Measurements from ENCODE around the gene RC3H2. TPM values are rescaled to one million over a fixed set of nuclear protein-coding genes. Genes with fewer than 3 reads are reported as not detected.

The RC3H2 gene
- total and polyA plus RNA-seq, 2 donors (not counting 1 experiment from before 2014, with no cell fraction given): 35.7 to 43.1 TPM

GRCh38 chr9:122808141-122808540 lies 97.0 kb downstream of the RC3H2 start:
- Histone ChIP-seq H3K36me3 (ENCODE audit: control insufficient read depth, insufficient read depth, low read length) (no peaks in the 10 kb centered on the region), H3K9ac (ENCODE audit: insufficient read depth, low read length) (no peak overlapping the region), H3K4me2 (ENCODE audit: extremely low read depth, insufficient read depth, low read length) (no peak overlapping the region), H3K27me3 (ENCODE audit: control insufficient read depth, insufficient read depth, low read length) (no peaks in the 10 kb centered on the region), H3K4me1 (ENCODE audit: control insufficient read depth, extremely low read depth, insufficient read depth, low read length) (no peaks in the 10 kb centered on the region), H3K27ac (ENCODE audit: insufficient read depth, low read length) (no peak overlapping the region), H3K79me2 (ENCODE audit: control insufficient read depth, insufficient read depth, low read length) (no peaks in the 10 kb centered on the region), H3K9me3 (ENCODE audit: control insufficient read depth, insufficient read depth, low read depth, low read length) (no peaks in the 10 kb centered on the region), H4K20me1 (ENCODE audit: control insufficient read depth, extremely low read depth, insufficient read depth, low read length) (no peaks in the 10 kb centered on the region), H2AFZ (ENCODE audit: low read length) (no peak overlapping the region), H3K4me3 (replicated peaks in 1 of 4; ENCODE audit: control extremely low read depth in 1 of 4, insufficient read depth in 1 of 4, low read depth in 3 of 4, low read length in 4 of 4) (no peak overlapping the region)
- no peak for TF ChIP-seq CTCF (conservative IDR thresholded peaks at IDR 0.05 in 1 of 2, IDR thresholded peaks at IDR 0.05 in 1 of 2; ENCODE audit: low read depth in 1 of 2, low read length in 2 of 2)
- DNase-seq (ENCODE audit: low read depth in 2 of 2): no peak

GRCh38 chr9:122807271-122807900 lies 97.8 kb downstream of the RC3H2 start:
- Histone ChIP-seq H3K4me1 (ENCODE audit: control insufficient read depth, extremely low read depth, insufficient read depth, low read length) (no peaks in the 10 kb centered on the region), H3K27ac (ENCODE audit: insufficient read depth, low read length) (no peak overlapping the region), H3K4me3 (replicated peaks in 1 of 4; ENCODE audit: control extremely low read depth in 1 of 4, insufficient read depth in 1 of 4, low read depth in 3 of 4, low read length in 4 of 4) (no peak overlapping the region), H4K20me1 (ENCODE audit: control insufficient read depth, extremely low read depth, insufficient read depth, low read length) (no peaks in the 10 kb centered on the region), H3K36me3 (ENCODE audit: control insufficient read depth, insufficient read depth, low read length) (no peaks in the 10 kb centered on the region), H3K9ac (ENCODE audit: insufficient read depth, low read length) (no peak overlapping the region), H3K4me2 (ENCODE audit: extremely low read depth, insufficient read depth, low read length) (no peak overlapping the region), H2AFZ (ENCODE audit: low read length) (no peak overlapping the region), H3K9me3 (ENCODE audit: control insufficient read depth, insufficient read depth, low read depth, low read length) (no peaks in the 10 kb centered on the region), H3K79me2 (ENCODE audit: control insufficient read depth, insufficient read depth, low read length) (no peaks in the 10 kb centered on the region), H3K27me3 (ENCODE audit: control insufficient read depth, insufficient read depth, low read length) (no peaks in the 10 kb centered on the region)
- DNase-seq (ENCODE audit: low read depth in 2 of 2): peak in 1 of 2 donors; percentile 64
- TF ChIP-seq EZH2 (IDR thresholded peaks at IDR 0.05; ENCODE audit: low read length, missing control alignments) (no peak), CTCF (conservative IDR thresholded peaks at IDR 0.05 in 1 of 2, IDR thresholded peaks at IDR 0.05 in 1 of 2; ENCODE audit: low read depth in 1 of 2, low read length in 2 of 2) (no peak)

GRCh38 chr9:122806661-122807060 lies 98.5 kb downstream of the RC3H2 start:
- Histone ChIP-seq H3K9ac (ENCODE audit: insufficient read depth, low read length) (no peak overlapping the region), H4K20me1 (ENCODE audit: control insufficient read depth, extremely low read depth, insufficient read depth, low read length) (no peaks in the 10 kb centered on the region), H3K27me3 (ENCODE audit: control insufficient read depth, insufficient read depth, low read length) (no peaks in the 10 kb centered on the region), H3K4me3 (replicated peaks in 1 of 4; ENCODE audit: control extremely low read depth in 1 of 4, insufficient read depth in 1 of 4, low read depth in 3 of 4, low read length in 4 of 4) (no peak overlapping the region), H3K27ac (ENCODE audit: insufficient read depth, low read length) (no peak overlapping the region), H3K9me3 (ENCODE audit: control insufficient read depth, insufficient read depth, low read depth, low read length) (no peaks in the 10 kb centered on the region), H3K79me2 (ENCODE audit: control insufficient read depth, insufficient read depth, low read length) (no peaks in the 10 kb centered on the region), H3K36me3 (ENCODE audit: control insufficient read depth, insufficient read depth, low read length) (no peaks in the 10 kb centered on the region), H3K4me1 (ENCODE audit: control insufficient read depth, extremely low read depth, insufficient read depth, low read length) (no peaks in the 10 kb centered on the region), H3K4me2 (ENCODE audit: extremely low read depth, insufficient read depth, low read length) (no peak overlapping the region), H2AFZ (ENCODE audit: low read length) (no peak overlapping the region)
- TF ChIP-seq CTCF (conservative IDR thresholded peaks at IDR 0.05 in 1 of 2, IDR thresholded peaks at IDR 0.05 in 1 of 2; ENCODE audit: low read depth in 1 of 2, low read length in 2 of 2): no peak
- TF ChIP-seq EZH2 (IDR thresholded peaks at IDR 0.05; ENCODE audit: low read length, missing control alignments): no peak
- DNase-seq (ENCODE audit: low read depth in 2 of 2): peak in 1 of 2 donors; percentile 44
